Tibial nerve (tissue), 4 donors: Measurements from ENCODE around the gene MAGEC3. TPM values are rescaled to one million over a fixed set of nuclear protein-coding genes. Genes with fewer than 3 reads are reported as not detected.

ENCODE experiments used
- DNase-seq, 2 donors: peaks; one replicate each; pipeline ENCODE4 v3.0.0-alpha.2; 2019; ENCODE audit warnings: low spot score in 2 of 2
- H3K27ac ChIP-seq, 4 donors: fragments of 200-600 bp; sonication (generic) in 3 of 4; one replicate each; pipeline ENCODE4 v1.5.1; 2017 to 2019; ENCODE audit warnings: mild to moderate bottlenecking in 1 of 4
- H3K27me3 ChIP-seq, 2 donors: fragments of 200-600 bp; sonication (generic) in 1 of 2; one replicate each; pipeline versions ENCODE4 v1.5.1 to v1.6.0; 2017 to 2019
- H3K36me3 ChIP-seq, 3 donors: fragments of 200-600 bp; sonication (generic); one replicate each; pipeline ENCODE4 v1.5.1; 2018 to 2019
- H3K4me1 ChIP-seq, 4 donors: fragments of 200-600 bp; sonication (generic) in 3 of 4; one replicate each; pipeline ENCODE4 v1.5.1; 2017 to 2019
- H3K4me3 ChIP-seq, 4 donors: fragments of 200-600 bp; sonication (generic) in 3 of 4; one replicate each; pipeline ENCODE4 v1.5.1; 2017 to 2019; ENCODE audit warnings: mild to moderate bottlenecking in 1 of 4, moderate library complexity in 1 of 4
- H3K9me3 ChIP-seq, 4 donors: fragments of 200-600 bp; sonication (generic) in 3 of 4; one replicate each; pipeline ENCODE4 v1.5.1; 2017 to 2019
- EP300 ChIP-seq, 2 donors: sonication (generic); formaldehyde crosslinking; IDR thresholded peaks; one replicate each; pipeline ENCODE4 v1.6.1; 2017; ENCODE audit warnings: antibody characterized with exemption in 2 of 2, mild to moderate bottlenecking in 1 of 2
- POLR2A ChIP-seq, 2 donors: fragments of 450-650 bp; IDR thresholded peaks; one replicate each; pipeline ENCODE4 v1.6.1; 2017; ENCODE audit warnings: antibody characterized with exemption in 2 of 2, mild to moderate bottlenecking in 2 of 2, moderate library complexity in 2 of 2
- WGBS, 2 donors: methylation state at CpG; one replicate each; pipeline ENCODE4 v1.1.5; 2018; 5-methylcytosine and 5-hydroxymethylcytosine counted together
- total RNA-seq, 4 donors: library from RNA; depleted of rRNA; stranded (reverse); fragments of >200 nt; gene quantifications; one replicate each; pipeline ENCODE4 v1.1.0, GENCODE V29; 2016
- TF ChIP-seq, protein P1 (sequence below), 5 experiments: fragments of 200-600 bp in 3 of 5; fragments of 450-650 bp in 2 of 5; sonication (generic) in 3 of 5; IDR thresholded peaks; one replicate each; pipeline ENCODE4 v1.5.1; 2016 to 2019; ENCODE audit warnings: antibody characterized with exemption in 5 of 5, mild to moderate bottlenecking in 3 of 5, moderate library complexity in 2 of 5

The MAGEC3 gene, protein sequence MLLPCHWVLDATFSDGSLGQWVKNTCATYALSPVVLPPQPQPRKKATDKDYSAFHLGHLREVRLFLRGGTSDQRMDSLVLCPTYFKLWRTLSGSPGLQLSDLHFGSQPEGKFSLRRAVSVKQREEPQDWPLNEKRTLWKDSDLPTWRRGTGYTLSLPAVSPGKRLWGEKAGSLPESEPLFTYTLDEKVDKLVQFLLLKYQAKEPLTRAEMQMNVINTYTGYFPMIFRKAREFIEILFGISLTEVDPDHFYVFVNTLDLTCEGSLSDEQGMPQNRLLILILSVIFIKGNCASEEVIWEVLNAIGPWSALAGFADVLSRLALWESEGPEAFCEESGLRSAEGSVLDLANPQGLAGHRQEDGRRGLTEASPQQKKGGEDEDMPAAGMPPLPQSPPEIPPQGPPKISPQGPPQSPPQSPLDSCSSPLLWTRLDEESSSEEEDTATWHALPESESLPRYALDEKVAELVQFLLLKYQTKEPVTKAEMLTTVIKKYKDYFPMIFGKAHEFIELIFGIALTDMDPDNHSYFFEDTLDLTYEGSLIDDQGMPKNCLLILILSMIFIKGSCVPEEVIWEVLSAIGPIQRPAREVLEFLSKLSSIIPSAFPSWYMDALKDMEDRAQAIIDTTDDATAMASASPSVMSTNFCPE
- total RNA-seq = not detected

DNA sequence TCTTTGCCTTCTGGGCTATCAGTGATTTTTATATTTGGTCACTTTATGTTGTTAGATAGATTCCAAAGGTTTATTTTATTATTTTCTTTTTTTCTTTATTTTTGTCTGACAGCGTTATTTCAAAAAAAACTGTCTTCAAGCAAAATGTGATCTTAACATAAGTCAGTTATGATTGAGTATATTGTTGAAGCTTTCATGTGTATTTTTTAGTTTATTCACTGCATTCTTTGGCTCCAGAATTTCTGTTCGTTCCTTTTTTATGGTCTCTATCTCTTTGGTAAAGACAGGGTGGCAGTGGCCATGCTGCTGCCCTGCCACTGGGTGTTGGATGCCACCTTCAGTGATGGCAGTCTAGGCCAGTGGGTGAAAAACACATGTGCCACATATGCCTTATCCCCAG, at the start of gene MAGEC3:
MAGEC3 (plus strand) TSS at position 301 of the 400 bp plus-strand sequence; CDS start at position 301, 0 bp downstream.
- H3K36me3 ChIP-seq = no peaks in the 10 kb centered on the region
- 80 to 88% methylated on average over 2 of the region's 2 CpGs for WGBS, 2 donors
- H3K4me1 ChIP-seq = no peaks in the 10 kb centered on the region

DNA sequence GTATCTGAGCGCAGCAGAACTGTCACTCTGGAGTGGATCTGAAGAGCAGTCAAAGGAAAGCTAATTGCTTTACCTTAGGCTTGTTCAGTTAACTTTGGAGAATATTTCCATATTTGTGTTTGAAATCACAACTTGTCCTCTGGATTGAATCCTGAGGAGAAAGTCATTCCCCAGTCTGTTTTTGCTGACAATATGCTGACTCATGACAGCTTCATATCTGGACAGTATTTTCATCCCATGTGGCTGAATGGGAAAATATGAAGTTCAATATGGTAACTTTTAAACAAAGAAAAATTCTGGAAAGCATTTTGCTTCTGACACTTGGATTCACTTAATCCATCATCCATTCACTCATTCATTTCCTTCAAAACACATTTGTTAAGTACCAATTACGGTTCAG, 46.3 kb upstream of the MAGEC3 start:
- Histone ChIP-seq H3K4me1 (no peaks in the 10 kb centered on the region), H3K4me3 (no peak overlapping the region), H3K9me3 (no peaks in the 10 kb centered on the region), H3K36me3 (no peaks in the 10 kb centered on the region), H3K27ac (no peak overlapping the region), H3K27me3 (no peaks in the 10 kb centered on the region)
- 80 to 86% methylated on average over 2 of the region's 2 CpGs for WGBS, 2 donors
- no peak for DNase-seq
- TF ChIP-seq, protein P1, sequence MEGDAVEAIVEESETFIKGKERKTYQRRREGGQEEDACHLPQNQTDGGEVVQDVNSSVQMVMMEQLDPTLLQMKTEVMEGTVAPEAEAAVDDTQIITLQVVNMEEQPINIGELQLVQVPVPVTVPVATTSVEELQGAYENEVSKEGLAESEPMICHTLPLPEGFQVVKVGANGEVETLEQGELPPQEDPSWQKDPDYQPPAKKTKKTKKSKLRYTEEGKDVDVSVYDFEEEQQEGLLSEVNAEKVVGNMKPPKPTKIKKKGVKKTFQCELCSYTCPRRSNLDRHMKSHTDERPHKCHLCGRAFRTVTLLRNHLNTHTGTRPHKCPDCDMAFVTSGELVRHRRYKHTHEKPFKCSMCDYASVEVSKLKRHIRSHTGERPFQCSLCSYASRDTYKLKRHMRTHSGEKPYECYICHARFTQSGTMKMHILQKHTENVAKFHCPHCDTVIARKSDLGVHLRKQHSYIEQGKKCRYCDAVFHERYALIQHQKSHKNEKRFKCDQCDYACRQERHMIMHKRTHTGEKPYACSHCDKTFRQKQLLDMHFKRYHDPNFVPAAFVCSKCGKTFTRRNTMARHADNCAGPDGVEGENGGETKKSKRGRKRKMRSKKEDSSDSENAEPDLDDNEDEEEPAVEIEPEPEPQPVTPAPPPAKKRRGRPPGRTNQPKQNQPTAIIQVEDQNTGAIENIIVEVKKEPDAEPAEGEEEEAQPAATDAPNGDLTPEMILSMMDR (IDR thresholded peaks at IDR 0.05) = no peak
- TF ChIP-seq POLR2A (IDR thresholded peaks at IDR 0.05) = no peak
- TF ChIP-seq EP300 (IDR thresholded peaks at IDR 0.05) = no peak

More for the DNA sequence above, at the start of gene MAGEC3:
- Histone ChIP-seq H3K27ac (no peak within 1 kb of the TSS), H3K4me3 (no peak within 1 kb of the TSS), H3K27me3 (no peaks in the 10 kb centered on the region), H3K9me3 (peaks cover 0 to 9% (median 0%) of the 10 kb centered on the region in 4 donors)
- no peak for TF ChIP-seq POLR2A (IDR thresholded peaks at IDR 0.05)
- TF ChIP-seq, protein P1 (IDR thresholded peaks at IDR 0.05) = no peak
- no peak for TF ChIP-seq EP300 (IDR thresholded peaks at IDR 0.05)
- no peak for DNase-seq

DNA sequence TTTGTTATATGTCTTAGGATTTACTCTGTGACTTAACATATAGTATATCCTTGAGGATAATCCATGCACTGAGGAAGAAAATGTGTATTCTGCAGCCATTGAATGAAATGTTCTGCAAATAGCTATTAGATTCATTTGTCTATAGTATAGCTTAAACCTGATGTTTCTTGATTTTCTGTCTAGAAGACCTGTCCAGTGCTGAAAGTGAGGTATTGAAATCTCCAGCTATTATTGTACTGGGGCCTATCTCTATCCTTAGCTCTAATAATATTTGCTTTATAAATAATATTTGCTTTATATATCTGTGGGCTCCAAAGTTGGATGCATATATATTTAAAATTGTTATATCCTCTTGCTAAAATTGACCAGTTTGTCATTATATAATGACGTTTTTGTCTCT, 26.7 kb upstream of the MAGEC3 start:
- WGBS, 2 donors = 69 to 91% methylated on average over 1 of the region's 1 CpG
- Histone ChIP-seq H3K4me1 (no peaks in the 10 kb centered on the region), H3K27ac (no peak overlapping the region), H3K27me3 (no peaks in the 10 kb centered on the region), H3K4me3 (no peak overlapping the region), H3K36me3 (no peaks in the 10 kb centered on the region), H3K9me3 (no peaks in the 10 kb centered on the region)
- no peak for DNase-seq
- TF ChIP-seq POLR2A (IDR thresholded peaks at IDR 0.05) (no peak), EP300 (IDR thresholded peaks at IDR 0.05) (no peak)
- TF ChIP-seq, protein P1 (IDR thresholded peaks at IDR 0.05) = no peak

DNA sequence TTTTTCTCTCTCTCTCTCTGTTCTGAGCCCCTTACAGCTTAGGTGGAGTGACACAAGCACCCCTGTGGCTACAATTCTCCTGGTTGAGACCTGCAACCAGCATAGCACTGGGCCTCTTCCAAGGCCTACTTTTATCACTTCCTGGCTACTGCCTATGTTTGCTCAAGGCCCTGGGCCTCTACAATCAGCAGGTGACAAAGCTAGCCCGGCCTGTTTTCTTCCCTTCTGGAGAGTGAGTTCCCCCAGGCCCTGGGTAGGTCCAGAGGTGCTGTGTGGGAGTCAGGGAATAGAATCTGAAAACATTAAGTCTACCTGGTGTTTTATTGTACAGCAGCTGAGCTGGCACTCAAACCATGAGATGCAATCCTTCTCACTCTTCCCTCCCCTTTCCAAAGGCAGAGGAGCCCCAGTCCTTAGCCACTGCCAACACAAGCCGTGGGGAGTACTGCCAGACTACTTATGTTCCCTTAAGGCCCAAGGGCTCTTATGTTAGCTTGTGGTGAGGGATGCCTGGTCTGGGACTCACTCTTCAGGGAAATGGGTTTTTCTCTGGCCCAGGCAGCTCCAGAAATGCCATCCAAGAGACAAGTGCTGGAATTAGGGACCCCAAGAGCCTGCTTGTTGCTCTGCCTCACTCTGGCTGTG, 23.8 kb upstream of the MAGEC3 start:
- 48 to 71% methylated on average over 2 of the region's 2 CpGs for WGBS, 2 donors
- Histone ChIP-seq H3K4me1 (no peaks in the 10 kb centered on the region), H3K27me3 (no peaks in the 10 kb centered on the region), H3K9me3 (no peaks in the 10 kb centered on the region), H3K4me3 (no peak overlapping the region), H3K36me3 (no peaks in the 10 kb centered on the region), H3K27ac (no peak overlapping the region)
- no peak for DNase-seq
- no peak for TF ChIP-seq POLR2A (IDR thresholded peaks at IDR 0.05)
- TF ChIP-seq, protein P1 (IDR thresholded peaks at IDR 0.05) = no peak
- no peak for TF ChIP-seq EP300 (IDR thresholded peaks at IDR 0.05)

DNA sequence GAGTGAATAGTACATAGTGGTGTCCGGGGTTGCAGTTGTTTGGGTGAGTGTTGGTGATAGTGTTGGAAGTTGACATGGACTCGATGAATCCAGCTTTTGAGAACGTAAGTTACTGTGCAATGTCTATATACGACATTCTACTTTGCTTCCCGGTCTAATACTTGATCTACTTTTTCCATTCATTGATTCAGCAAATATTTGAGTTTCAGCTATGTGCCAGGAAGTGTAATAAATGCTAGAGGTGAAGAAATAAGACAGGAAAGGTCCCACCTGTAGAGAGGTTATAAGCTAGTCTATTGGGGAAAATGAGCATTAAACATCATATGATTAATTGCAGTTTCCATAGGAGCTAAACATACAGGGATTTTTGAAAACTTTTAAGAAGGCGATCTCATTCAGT, 22.2 kb upstream of the MAGEC3 start:
- H3K27ac ChIP-seq = no peak overlapping the region
- TF ChIP-seq POLR2A (IDR thresholded peaks at IDR 0.05) (no peak), EP300 (IDR thresholded peaks at IDR 0.05) (no peak)
- TF ChIP-seq, protein P1 (IDR thresholded peaks at IDR 0.05) = no peak
- no peaks in the 10 kb centered on the region for H3K36me3 ChIP-seq
- WGBS, 2 donors = 89 to 92% methylated on average over 6 of the region's 6 CpGs
- H3K4me1 ChIP-seq = no peaks in the 10 kb centered on the region
- H3K9me3 ChIP-seq = no peaks in the 10 kb centered on the region
- H3K27me3 ChIP-seq = no peaks in the 10 kb centered on the region
- H3K4me3 ChIP-seq = no peak overlapping the region
- no peak for DNase-seq
